Astrocyte of the hippocampus (primary cell): ENCODE data around the gene PCDH18.
A peak's percentile ranks its signal among the peaks of the same experiment; 100 is the strongest.
"Not testable (repeated sequence)": the region's sequence is repeated elsewhere in the genome, so short reads cannot be mapped to it uniquely, and the experiment has no call there.

ENCODE experiments used
- DNase-seq: peaks from one replicate; pipeline ENCODE4 v3.0.0; 2011; ENCODE audit warnings: low read depth, low spot score

The PCDH18 gene

DNA sequence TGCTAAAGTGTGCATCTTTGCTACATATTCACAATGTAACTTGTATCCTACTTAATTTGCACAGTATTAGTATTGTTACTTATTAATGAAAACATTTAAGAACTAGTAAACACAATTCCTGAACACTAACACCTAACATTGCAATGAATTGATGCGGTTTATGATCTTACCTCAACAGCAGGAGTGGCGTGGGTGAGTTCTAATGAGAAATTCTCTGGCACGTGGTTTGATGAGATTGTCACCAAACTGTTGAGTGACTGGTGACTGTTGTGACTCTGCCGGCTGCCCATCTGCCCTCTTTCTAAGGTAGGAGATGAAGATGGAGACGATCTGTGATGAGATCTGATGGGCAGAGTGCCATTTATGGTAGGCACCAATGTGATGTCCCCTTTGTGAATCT, 2.9 kb downstream of the PCDH18 start:
- DNase-seq, result no peak

DNA sequence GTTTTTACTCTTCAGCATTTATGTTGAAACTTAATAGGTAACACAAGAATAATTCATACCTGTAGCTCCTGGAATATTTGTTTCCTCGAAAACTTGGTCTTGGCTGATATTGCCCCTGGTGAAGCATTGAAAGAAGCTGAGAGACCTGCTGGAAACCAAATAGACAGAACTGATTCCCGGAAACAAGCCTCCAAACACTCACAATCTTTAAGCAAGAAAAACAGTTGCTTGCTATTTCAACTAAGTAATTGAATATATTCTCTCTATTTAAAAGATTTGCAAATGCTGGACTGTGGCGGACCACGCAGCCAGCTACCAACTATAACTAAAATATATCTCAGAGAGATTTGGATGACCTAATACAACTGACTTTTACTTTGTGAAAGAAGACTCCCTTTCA, 3.6 kb downstream of the PCDH18 start:
- DNase-seq, result no peak

DNA sequence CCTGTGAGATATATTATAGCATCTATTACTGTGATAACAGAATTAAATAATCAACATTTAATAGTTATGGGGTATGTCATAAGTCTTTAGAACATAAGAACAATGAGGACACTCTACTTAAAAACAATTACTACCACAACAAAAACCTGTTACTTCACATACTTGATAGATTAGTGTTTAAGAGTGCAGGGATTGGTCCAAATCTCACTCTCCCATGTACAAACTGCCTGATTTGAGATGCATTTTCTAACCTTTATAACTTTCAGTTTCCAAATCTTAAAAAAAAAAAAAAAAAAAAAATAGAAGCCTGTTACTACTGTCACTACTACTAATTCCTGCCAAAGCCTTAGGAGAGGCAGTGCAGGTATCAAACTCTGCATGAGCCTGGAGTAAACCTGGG, 5.6 kb downstream of the PCDH18 start:
- DNase-seq, result no peak

DNA sequence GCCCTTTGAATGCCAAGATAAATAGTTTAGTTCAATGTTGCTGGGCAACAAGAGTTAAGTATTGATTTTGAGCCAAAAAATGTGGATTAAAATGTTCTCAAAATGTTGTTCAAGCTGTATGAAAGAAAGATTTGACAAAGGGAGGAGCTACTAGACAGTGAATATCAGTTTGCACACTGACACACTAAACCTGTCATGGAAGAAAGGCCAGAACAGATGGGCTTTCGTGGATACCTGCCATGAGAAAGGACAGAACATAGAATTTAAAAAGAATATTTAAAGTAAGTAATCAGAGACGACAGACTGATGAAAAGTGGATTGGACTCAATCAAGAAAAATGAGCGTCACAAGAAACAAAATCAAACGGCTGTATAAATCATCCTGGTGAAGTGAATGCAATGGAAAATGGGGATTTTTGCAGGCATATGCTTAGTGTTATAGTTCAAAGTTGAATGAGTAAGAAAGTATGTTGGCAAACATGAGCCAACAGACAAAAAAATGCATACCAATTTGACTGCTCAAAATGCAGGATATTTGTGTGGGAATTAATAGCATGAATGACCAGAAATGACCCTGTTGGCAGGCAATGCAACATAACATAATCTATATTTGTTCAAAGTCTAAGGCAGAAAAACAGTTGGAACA, 7.4 kb downstream of the PCDH18 start:
- DNase-seq, result no peak

DNA sequence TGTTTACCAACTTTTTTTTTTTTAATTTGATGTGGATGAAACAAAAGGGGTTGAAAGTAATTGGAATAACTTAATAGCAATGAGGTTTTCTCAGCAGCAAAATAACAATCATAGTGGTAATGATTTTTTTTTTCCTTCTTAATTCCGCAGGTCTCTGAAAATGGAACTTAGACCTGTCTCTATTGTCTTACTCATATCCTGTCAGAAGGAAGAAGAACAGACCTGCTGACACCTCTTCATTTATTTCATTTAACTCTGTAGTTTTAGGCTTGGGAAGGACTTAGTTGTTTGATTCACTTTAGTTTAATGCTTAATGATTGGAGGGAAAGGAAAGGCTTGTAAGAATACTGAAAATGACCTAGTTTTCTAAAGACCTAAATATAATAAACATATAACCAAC, 9.0 kb downstream of the PCDH18 start:
- no peak for DNase-seq

DNA sequence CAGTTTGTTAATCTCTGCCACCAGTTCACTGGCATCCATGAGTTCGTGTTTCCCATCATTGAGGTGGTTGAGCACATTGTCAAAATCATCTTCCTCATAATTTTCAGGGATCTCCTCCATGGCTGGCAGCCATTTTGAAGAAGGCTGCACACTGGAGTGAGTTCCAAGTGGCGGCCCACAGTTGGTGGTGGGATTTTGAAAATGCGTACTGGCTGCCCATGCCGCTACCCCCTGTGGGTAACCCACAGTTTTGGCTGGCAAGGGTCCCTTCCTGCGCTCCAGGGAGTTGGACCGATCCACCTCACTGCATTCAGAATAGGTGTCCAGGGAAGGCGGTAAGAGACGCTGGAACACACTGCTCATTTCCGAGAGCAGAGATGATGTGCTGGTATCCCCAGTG, 11.2 kb downstream of the PCDH18 start:
- DNase-seq, result no peak

DNA sequence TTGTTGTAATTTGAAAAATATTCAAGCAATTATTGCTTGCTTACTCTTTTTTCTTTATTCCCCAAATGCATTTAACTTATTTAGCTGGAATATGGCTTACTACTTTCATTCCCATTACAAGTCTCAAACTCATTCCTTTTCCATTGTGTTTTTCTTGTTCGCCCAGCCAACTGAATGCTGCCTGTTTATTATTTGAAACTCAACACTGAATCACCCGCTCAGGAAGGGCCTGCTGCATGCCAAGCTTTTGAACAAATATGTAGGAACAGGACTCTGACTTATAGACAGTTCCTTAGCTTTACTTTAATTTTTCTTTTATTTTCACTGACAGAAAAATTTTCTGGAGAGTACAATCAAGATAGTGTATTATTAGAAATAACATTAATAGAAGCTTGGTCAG, 12.9 kb downstream of the PCDH18 start:
- DNase-seq, result peak; percentile 76

DNA sequence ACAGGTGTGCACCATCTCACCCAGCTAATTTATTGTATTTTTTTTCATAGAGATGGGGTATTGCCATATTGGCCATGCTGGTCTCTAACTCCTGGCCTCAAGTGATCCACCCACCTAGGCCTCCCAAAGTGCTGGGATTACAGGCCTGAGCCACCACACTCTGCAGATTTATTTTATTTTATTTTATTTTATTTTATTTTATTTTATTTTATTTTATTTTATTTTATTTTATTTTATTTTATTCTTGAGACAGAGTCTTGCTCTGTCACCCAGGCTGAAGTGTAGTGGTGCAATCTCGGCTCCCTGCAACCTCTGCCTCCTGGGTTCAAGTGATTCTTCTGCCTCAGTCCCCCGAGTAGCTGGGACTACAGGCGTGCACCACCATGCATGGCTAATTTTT, 15.0 kb downstream of the PCDH18 start:
- DNase-seq, result not testable (repeated sequence)

DNA sequence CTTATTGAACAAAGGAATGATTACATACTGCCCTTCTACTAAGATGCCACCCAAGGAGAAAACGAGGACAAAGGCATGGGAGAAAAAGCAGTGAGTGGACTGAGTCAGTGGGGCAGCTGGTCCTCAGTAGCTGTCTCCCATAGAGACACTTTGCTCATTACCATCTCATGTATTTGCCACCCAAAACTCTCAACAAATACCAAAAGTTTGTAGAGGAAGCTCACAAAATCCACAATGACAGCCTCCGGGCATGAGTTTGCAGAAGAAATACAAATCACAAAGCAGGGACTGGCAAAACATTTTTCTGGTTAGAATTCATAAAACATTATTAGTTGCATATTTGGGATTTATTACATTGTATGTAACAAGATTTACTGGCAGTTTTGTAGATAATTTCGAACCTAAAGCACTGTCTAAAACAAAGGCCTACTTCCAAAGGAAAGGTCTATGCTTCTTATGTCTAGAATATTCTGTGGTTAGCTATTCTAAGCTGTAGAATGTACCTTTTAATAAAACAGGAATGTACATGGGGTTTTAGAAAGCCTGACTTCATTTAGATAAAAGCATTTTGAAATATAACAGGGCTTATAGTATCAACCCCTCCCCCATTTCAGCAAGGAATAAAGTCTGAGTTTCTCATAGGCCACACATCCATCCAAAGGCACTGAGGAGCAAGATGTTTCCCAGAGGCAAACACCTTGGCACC, 17.7 kb downstream of the PCDH18 start:
- no peak for DNase-seq

DNA sequence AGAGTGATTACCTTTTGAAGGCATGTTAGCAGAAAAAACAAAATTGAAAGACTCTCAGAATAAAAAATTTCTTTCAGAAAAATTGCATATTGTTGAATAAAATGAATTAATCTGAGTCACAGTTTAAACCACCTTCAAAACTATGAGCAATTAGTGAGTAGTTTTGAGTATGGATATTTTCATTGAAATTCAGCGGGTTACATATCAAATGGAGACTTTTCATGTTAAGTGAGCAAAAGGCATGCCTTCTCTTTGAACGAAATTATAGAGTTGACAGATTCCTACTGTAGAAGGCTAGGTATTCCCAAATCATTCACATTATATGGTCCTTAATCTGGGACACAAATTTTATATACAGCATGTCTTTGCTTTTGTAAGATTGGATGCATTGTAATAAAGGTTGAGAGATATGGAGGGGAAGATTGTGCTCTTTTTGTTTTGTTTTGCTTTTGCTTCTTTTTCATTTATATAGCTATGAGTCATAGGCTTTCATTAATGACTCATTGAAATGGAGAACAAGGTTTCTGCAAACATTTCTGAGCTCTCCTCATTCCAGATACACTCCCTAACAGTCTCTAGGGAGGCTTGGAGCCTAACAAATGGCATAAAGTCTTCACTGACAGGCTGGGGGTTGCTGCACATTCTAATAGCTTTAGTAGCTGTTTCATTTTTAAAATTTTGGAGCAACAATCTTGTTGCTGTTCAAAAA, 21.6 kb downstream of the PCDH18 start:
- peak; percentile 84 for DNase-seq

DNA sequence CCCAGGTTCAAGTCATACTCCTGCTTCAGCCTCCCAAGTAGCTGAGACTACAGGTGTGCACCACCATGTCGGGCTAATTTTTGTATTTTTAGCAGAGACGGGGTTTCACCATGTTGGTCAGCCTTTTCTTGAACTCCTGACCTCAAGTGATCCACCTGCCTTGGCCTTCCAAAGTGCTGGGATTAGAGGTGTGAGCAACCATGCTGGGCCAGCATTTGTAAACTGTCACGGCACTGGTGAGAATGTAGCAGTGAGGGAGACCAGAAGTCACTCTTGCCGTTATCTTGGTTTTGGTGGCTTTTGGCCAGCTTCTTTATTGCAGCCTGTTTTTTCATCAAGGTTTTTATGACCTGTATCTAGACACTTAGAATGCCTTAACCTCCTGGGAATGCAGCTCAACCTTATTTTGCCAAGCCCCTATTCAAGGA, 22.4 kb downstream of the PCDH18 start:
- DNase-seq, result peak; percentile 61

DNA sequence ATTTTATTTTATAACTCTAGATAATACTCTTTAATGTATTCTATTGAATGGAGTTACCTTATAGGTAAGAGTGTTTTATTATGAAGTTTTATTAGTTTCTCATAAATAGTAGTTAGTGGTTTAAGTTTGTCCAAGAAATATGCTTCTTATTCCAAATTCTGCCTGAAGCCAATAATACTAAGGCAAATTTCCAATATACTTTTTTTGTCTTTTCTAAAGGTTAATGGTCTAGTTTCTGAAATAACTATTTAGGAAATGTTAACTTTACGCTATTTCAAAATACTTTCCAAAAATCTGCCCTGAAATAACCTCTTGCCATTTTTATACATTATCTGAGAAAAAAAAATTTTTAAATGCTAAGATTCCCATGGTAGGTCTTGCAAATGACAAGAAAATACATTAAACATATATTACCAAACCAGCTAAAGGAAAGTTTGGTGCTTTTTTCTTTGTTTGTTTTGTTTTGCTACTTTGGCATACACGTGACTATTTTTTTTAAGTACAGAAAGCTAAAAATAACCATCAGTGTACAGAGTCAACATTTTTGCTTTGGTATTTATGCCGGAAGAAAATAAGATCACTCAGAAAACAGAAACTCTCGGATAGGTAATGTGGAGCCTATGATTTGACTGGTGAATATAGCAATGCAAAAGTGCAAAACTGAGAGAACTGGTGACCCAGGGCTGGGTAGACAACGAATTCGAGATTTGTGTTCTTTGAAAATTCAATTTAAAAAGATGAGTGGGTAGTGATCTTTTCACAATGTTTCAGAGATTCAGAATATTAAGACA, 29.8 kb downstream of the PCDH18 start:
- no peak for DNase-seq

DNA sequence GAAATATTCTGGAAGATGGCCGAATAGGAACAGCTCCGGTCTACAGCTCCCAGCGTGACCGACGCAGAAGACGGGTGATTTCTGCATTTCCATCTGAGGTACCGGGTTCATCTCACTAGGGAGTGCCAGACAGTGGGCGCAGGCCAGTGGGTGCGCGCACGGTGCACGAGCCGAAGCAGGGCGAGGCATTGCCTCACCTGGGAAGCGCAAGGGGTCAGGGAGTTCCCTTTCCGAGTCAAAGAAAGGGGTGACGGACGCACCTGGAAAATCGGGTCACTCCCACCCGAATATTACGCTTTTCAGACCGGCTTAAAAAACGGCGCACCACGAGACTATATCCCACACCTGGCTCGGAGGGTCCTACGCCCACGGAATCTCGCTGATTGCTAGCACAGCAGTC, 36.0 kb downstream of the PCDH18 start:
- DNase-seq, result not testable (repeated sequence)

DNA sequence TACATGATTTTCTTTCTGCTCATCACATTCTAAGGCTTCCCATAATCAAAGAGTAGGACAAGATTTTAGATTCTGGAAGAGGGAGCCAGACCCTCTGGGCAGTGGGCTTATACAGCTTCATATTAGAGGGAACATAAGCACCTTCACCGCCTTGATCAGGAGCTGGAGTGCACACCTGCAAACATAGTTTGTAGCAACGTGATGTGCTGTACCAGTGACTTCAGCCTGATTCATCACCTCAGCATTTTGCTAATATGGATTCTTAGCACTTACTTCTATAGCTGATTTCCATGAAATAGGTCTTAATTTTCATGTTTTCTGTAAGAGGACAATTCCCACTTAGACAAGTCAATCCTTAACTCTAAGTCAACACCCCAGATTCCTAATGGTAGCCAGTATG, 36.7 kb downstream of the PCDH18 start:
- no peak for DNase-seq

DNA sequence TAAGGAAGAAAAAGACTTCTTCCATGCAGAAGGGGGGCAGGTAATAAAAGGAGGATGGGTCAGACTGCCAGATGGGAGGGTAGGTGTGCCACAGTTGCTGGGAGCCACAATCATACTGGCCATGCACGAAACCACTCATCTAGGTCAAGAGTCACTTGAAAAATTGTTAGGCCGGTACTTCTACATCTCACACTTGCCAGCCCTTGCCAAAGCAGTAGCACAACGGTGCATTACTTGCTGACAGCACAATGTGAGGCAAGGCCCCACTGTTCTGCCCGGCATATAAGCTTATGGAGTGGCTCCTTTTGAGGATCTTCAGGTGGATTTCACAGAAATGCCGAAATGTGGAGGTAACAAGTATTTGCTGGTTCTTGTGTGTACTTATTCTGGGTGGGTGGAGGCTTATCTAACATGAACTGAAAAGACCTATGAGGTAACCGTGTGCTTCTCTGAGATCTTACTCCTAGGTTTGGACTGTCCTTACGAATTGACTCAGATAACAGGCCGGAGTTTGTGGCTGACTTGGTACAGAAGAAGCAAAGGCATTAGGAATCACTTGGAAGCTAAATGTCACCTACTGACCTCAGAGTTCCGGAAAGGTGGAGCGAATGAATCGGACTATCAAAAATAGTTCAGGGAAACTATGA, 48.9 kb downstream of the PCDH18 start:
- DNase-seq, result not testable (repeated sequence)

DNA sequence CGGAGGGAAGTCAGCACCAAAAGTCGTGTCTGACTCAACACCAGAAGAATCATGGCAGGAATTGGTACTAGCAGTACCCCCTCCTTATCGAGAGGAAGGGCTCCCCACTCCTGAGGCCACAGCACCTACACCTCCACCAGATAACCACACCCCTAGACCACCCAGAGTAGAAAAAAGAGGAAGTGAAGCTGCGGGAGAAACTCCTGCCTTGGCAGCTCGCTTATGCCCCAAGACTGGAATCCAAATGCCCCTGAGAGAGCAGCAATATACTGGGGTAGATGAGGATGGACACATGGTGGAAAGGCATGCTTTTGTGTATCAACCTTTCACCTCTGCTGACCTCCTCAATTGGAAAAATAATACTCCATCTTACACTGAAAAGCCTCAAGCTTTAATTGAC, 52.6 kb downstream of the PCDH18 start:
- DNase-seq, result not testable (repeated sequence)

DNA sequence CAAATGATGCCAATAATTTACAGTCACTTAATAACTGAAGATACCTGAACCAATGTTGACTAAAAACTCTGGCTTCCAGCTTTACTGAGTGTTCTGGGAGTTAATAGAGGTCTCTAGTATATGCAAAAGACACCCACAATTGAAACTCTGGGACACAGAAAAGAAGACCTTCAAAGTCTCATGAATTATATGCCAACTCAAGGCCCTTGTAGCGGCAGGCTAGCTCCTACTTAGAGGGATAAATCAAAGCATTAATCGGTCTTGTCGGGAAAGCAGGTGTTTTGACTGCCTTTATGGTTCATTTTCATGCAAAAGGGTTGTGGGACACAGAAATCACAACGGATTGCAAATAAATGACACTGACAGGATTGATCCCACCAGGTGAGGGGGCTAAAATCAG, 55.9 kb downstream of the PCDH18 start:
- DNase-seq, result no peak

DNA sequence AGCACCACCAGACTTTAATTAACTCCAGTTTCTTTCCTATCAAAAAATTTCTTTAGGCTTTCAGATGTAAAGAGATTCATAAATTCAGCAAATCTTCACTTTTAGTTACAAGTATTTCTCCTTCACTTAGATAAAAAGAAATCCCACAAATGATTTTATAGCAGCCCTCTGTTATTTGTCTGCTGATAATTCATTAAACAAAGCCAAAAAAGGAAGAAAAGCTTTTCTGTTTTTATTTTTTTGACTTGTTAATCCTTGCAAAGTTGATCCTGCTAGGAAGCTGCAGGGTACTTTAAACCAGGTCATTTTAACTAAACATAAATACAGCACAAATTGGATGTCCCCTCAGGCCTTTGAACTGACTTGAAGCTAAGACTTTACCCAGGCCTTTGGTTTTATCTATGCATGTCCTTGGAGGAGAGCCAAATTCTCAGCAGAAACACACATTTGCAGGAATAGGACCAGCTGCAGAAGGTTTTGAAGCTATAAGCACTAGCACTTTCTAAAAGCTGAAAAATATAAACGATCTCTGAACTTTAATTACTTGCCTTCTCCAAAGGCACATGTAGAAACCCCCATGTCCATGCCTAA, 57.5 kb downstream of the PCDH18 start:
- peak; percentile 51 for DNase-seq

DNA sequence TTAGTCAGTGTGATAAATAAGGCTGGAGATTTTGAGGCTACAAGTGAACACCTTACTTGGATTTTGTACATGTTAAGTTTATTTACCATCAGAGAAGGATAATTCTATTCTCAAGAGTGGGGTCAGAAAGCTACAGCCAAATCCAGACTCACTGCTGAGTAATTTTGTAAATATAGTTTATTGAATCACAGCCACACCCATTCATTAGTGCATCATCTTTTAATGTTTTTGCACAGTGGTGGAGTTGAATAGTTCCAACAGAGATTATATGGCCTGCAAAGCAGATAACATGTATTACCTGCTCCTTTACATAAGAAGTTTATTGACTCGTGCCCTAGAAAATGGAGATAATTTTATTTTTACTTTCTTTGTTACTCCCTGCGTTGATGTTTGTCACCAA, 60.4 kb downstream of the PCDH18 start:
- DNase-seq, result no peak

DNA sequence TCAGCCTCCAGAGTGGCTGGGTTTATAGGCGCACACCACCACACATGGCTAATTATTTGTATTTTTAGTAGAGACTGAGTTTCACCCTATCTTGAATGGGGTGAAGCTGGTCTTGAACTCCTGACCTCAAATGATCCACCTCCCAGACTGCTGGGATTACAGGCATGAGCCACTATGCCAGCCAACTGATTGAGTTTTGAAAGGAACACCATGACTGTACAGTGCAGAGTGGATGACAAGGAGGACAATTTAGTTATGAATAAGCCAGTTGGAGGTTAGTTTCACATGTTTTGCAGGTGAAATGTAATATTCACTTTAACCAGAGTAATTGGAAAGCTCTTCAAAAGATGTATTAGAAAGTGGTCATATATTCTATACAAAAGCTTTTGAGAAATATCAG, 60.8 kb downstream of the PCDH18 start:
- no peak for DNase-seq

DNA sequence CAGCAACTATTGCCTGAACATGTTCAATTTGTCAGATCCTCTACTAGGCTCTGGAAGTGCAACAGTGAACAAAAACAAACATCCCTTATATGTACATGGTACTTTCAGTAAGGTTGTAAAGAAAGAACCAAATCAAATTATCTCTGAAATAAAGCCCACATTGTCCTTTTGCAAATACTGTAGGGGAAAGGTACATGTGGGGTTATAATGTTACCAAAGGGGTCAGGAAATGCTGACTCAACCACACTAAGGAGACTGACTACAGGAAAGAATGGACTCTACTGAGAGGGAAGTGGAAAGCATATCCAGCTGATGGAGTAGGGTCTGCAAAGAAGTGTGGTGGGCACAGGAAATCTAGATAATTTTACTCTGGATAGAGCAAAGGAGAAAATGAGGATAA, 61.5 kb downstream of the PCDH18 start:
- no peak for DNase-seq
